OCI-LY3 (cell line): ENCODE results near the gene SCN1A.

ENCODE experiments used
- EZH2phosphoT487 ChIP-seq: fragments of 200-600 bp; shearing (Covaris generic); IDR thresholded peaks from 2 replicates; pipeline ENCODE4 v1.6.1; 2018; ENCODE audit warnings: antibody characterized with exemption, mixed run types, low read depth
- TF ChIP-seq, protein P1 (sequence below): fragments of 200-600, 300-600 bp; sonication (generic); IDR thresholded peaks from 2 replicates; pipeline ENCODE4 v1.5.1; 2014; ENCODE audit warnings: antibody characterized with exemption, low read length, low read depth

DNA sequence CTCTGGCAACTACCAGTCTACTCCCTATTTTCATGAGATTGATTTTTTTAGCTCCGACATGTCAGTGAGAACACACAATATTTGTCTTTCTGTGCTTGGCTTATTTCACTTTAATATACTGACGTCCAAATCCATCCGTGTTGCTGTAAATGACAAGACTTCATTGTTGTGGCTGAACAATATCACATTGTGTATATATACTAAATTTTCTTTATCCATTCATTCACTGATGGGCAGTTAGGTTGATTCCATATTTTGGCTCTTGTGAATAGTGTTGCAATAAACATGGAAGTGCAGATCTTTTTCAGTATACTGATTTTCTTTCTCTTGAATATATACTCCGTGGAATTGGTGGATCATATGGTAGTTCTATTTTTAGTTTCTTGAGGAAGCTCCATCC, 168.4 kb downstream of the SCN1A start:
- TF ChIP-seq, protein P1, sequence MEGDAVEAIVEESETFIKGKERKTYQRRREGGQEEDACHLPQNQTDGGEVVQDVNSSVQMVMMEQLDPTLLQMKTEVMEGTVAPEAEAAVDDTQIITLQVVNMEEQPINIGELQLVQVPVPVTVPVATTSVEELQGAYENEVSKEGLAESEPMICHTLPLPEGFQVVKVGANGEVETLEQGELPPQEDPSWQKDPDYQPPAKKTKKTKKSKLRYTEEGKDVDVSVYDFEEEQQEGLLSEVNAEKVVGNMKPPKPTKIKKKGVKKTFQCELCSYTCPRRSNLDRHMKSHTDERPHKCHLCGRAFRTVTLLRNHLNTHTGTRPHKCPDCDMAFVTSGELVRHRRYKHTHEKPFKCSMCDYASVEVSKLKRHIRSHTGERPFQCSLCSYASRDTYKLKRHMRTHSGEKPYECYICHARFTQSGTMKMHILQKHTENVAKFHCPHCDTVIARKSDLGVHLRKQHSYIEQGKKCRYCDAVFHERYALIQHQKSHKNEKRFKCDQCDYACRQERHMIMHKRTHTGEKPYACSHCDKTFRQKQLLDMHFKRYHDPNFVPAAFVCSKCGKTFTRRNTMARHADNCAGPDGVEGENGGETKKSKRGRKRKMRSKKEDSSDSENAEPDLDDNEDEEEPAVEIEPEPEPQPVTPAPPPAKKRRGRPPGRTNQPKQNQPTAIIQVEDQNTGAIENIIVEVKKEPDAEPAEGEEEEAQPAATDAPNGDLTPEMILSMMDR, result no peak
- no peak for TF ChIP-seq EZH2phosphoT487
